WTC11 (cell line): ENCODE data around the gene SLC9A9. TPM values are rescaled to one million over a fixed set of nuclear protein-coding genes. Genes with fewer than 3 reads are reported as not detected.

Experiments used
- ATAC-seq: fragments of 200-7000 bp; cut with Tn5 transposase; 2 replicates; pipeline ENCODE4 v1.10.0; 2021; ENCODE audit warnings: mild to moderate bottlenecking, moderate library complexity
- CTCF ChIA-PET: fragments of 300-600 bp; sonication (Branson Sonifier 250); formaldehyde crosslinking; loops from one replicate; lab custom pipeline; 2021; ENCODE audit warnings: antibody characterized with exemption; lab: Charles Lee
- POLR2A ChIA-PET: fragments of 350-600 bp; sonication (Branson Sonifier 250); formaldehyde crosslinking; loops from one replicate; lab custom pipeline; 2021; ENCODE audit warnings: antibody characterized with exemption; lab: Charles Lee
- DNase-seq: peaks from one replicate; pipeline ENCODE4 v3.0.0; 2021; ENCODE audit warnings: low spot score
- H3K27ac Mint-ChIP-seq: 2 replicates; pipeline ENCODE4 v1.8.0; 2021; ENCODE audit warnings: mixed read lengths
- H3K27me3 Mint-ChIP-seq: 2 replicates; pipeline ENCODE4 v1.8.0; 2021; ENCODE audit warnings: low read depth, mild to moderate bottlenecking, moderate library complexity, mixed read lengths
- H3K36me3 Mint-ChIP-seq: 2 replicates; pipeline ENCODE4 v1.8.0; 2021; ENCODE audit warnings: mixed read lengths
- H3K4me1 Mint-ChIP-seq: 2 replicates; pipeline ENCODE4 v1.8.0; 2022; ENCODE audit warnings: mixed read lengths
- H3K4me3 Mint-ChIP-seq: 2 replicates; pipeline ENCODE4 v1.8.0; 2021; ENCODE audit warnings: mild to moderate bottlenecking, moderate library complexity, mixed read lengths
- H3K9me3 Mint-ChIP-seq: 2 replicates; pipeline ENCODE4 v1.8.0; 2021; ENCODE audit warnings: mixed read lengths
- ESRRA ChIP-seq: sonication (generic); formaldehyde crosslinking; IDR thresholded peaks from 2 replicates; pipeline ENCODE4 v1.8.1; 2022; ENCODE audit warnings: mild to moderate bottlenecking, missing genetic modification reagents, borderline replicate concordance
- FOXK1 ChIP-seq: sonication (generic); formaldehyde crosslinking; IDR thresholded peaks from 2 replicates; pipeline ENCODE4 v1.8.0; 2022; ENCODE audit warnings: mild to moderate bottlenecking, moderate library complexity, missing genetic modification reagents
- HMGA2 ChIP-seq: fragments of 250-450 bp; sonication (Bioruptor Pico); IDR thresholded peaks from 2 replicates; pipeline ENCODE4 v1.4.0; 2021; ENCODE audit warnings: mild to moderate bottlenecking, moderate library complexity
- HMGXB4 ChIP-seq: sonication (generic); formaldehyde crosslinking; IDR thresholded peaks from 2 replicates; pipeline ENCODE4 v1.8.1; 2023; ENCODE audit warnings: mild to moderate bottlenecking, moderate library complexity, missing genetic modification reagents
- JAZF1 ChIP-seq: fragments of 250-450 bp; sonication (Bioruptor Pico); IDR thresholded peaks from 2 replicates; pipeline ENCODE4 v1.9.0; 2021; ENCODE audit warnings: moderate library complexity, mild to moderate bottlenecking, inconsistent platforms
- NFE2L1 ChIP-seq: sonication (generic); formaldehyde crosslinking; IDR thresholded peaks from 2 replicates; pipeline ENCODE4 v1.8.1; 2023; ENCODE audit warnings: missing genetic modification reagents
- NR1H2 ChIP-seq: sonication (generic); formaldehyde crosslinking; IDR thresholded peaks from 2 replicates; pipeline ENCODE4 v1.9.0; 2021; ENCODE audit warnings: mild to moderate bottlenecking, moderate library complexity, missing genetic modification reagents
- NR3C1 ChIP-seq: sonication (generic); formaldehyde crosslinking; conservative IDR thresholded peaks from 2 replicates; pipeline ENCODE4 v1.8.1; 2023; ENCODE audit warnings: low read depth, mild to moderate bottlenecking, missing genetic modification reagents
- SOX15 ChIP-seq: fragments of 250-450 bp; sonication (Bioruptor Pico); IDR thresholded peaks from 2 replicates; pipeline ENCODE4 v1.9.0; 2021; ENCODE audit warnings: mild to moderate bottlenecking
- STAT6 ChIP-seq: sonication (generic); formaldehyde crosslinking; conservative IDR thresholded peaks from 2 replicates; pipeline ENCODE4 v1.8.1; 2023; ENCODE audit warnings: mild to moderate bottlenecking, low read depth, missing genetic modification reagents, moderate library complexity
- ZNF121 ChIP-seq: sonication (generic); formaldehyde crosslinking; IDR thresholded peaks from 2 replicates; pipeline ENCODE4 v1.8.0; 2023; ENCODE audit warnings: missing genetic modification reagents
- ZNF138 ChIP-seq: sonication (generic); formaldehyde crosslinking; conservative IDR thresholded peaks from 2 replicates; pipeline ENCODE4 v1.8.1; 2022; ENCODE audit warnings: mild to moderate bottlenecking, moderate library complexity, missing genetic modification reagents
- ZNF425 ChIP-seq: fragments of 250-450 bp; sonication (Bioruptor Pico); conservative IDR thresholded peaks from 2 replicates; pipeline ENCODE4 v1.9.0; 2021; ENCODE audit warnings: mild to moderate bottlenecking
- ZNF512 ChIP-seq: sonication (generic); formaldehyde crosslinking; IDR thresholded peaks from 2 replicates; pipeline ENCODE4 v1.8.1; 2022; ENCODE audit warnings: missing genetic modification reagents, borderline replicate concordance
- total RNA-seq: library from RNA; stranded (reverse); gene quantifications from 3 replicates; pipeline ENCODE4 v1.2.3, GENCODE V29; 2021

SLC9A9 gene
- total RNA-seq, 1 experiment from 2014 or later = 1.2 TPM

- ChIA-PET CTCF (interaction anchor here (1.9 kb wide), 2 partner anchors 11 to 225 kb away, joined by 5 to 6 read pairs; no protein-coding TSS in a partner anchor), POLR2A (interaction anchor here (1.0 kb wide), 1 partner anchor 23 kb away, joined by 3 read pairs; no protein-coding TSS in a partner anchor)
- Mint-ChIP-seq H3K9me3 (no peaks in the 10 kb centered on the region), H3K27me3 (no peaks in the 10 kb centered on the region), H3K4me3 (no peak overlapping the region), H3K4me1 (peaks cover 21% of the 10 kb centered on the region), H3K36me3 (no peaks in the 10 kb centered on the region), H3K27ac (no peak overlapping the region)
- TF ChIP-seq FOXK1 (CRISPR knock-in tag) (no peak), ZNF425 (CRISPR knock-in tag) (no peak)
- DNase-seq = no peak
- no peak for ATAC-seq
These were observed 498.8 kb downstream of the SLC9A9 start for GRCh38 chr3:143349455-143349854.

- ATAC-seq (peak; percentile 75), DNase-seq (no peak)
- TF ChIP-seq SOX15 (CRISPR knock-in tag) (no peak), NR1H2 (no peak), ZNF512 (CRISPR knock-in tag) (no peak), ZNF121 (CRISPR knock-in tag) (no peak), STAT6 (CRISPR knock-in tag) (no peak)
- Mint-ChIP-seq H3K4me1 (peaks cover 21% of the 10 kb centered on the region), H3K27me3 (no peaks in the 10 kb centered on the region), H3K36me3 (no peaks in the 10 kb centered on the region), H3K4me3 (no peak overlapping the region), H3K9me3 (no peaks in the 10 kb centered on the region), H3K27ac (no peak overlapping the region)
- POLR2A ChIA-PET = interaction anchor here (1.0 kb wide), 1 partner anchor 22 kb away, joined by 3 read pairs; no protein-coding TSS in a partner anchor
- CTCF ChIA-PET = interaction anchor here (1.2 to 1.9 kb wide), 4 partner anchors 10 to 296 kb away, joined by 3 to 6 read pairs (median 4); no protein-coding TSS in a partner anchor
These were observed 499.6 kb downstream of the SLC9A9 start for GRCh38 chr3:143348486-143349327.

- DNase-seq = no peak
- ChIA-PET CTCF (no interaction called here), POLR2A (no interaction called here)
- Mint-ChIP-seq H3K4me3 (no peak overlapping the region), H3K9me3 (no peaks in the 10 kb centered on the region), H3K36me3 (no peaks in the 10 kb centered on the region), H3K27me3 (no peaks in the 10 kb centered on the region), H3K4me1 (no peaks in the 10 kb centered on the region), H3K27ac (no peak overlapping the region)
- ATAC-seq = no peak
- TF ChIP-seq HMGXB4 (no peak), JAZF1 (CRISPR knock-in tag) (no peak), ESRRA (no peak), ZNF138 (CRISPR knock-in tag) (no peak), NFE2L1 (CRISPR knock-in tag) (no peak), ZNF512 (CRISPR knock-in tag) (no peak), NR3C1 (CRISPR knock-in tag) (no peak), HMGA2 (no peak)
These were observed 503.6 kb downstream of the SLC9A9 start for GRCh38 chr3:143344516-143345165.
